B cell (primary cell): ENCODE results near the gene CAMK2D. TPM values are rescaled to one million over a fixed set of nuclear protein-coding genes. Genes with fewer than 3 reads are reported as not detected.

Experiments
- ATAC-seq: fragments of 200-7000 bp; cut with Tn5 transposase; one replicate; pipeline ENCODE4 v1.10.0; 2021; ENCODE audit warnings: low read depth, mild to moderate bottlenecking, moderate number of reproducible peaks, moderate library complexity
- CTCF ChIA-PET: fragments of 350-600 bp; sonication (Branson Sonifier 250); formaldehyde crosslinking; loops from one replicate; lab custom pipeline; 2021; ENCODE audit warnings: antibody characterized with exemption, inconsistent platforms; lab: Charles Lee
- POLR2A ChIA-PET: fragments of 350-600 bp; sonication (Branson Sonifier 250); formaldehyde crosslinking; loops from one replicate; lab custom pipeline; 2021; ENCODE audit warnings: antibody characterized with exemption; lab: Charles Lee
- DNase-seq: peaks from one replicate; pipeline ENCODE4 v3.0.0; 2013
- H2AFZ ChIP-seq: 2 replicates; pipeline ENCODE4 v1.6.1; 2012; ENCODE audit warnings: mild to moderate bottlenecking, low read depth, low read length; ENCODE audit not compliant: insufficient read depth, poor library complexity, severe bottlenecking
- H3K27ac ChIP-seq, 2 donors: 1 replicate in 1 of 2; 2 replicates in 1 of 2; pipeline ENCODE4 v1.5.1; 2012 to 2013; ENCODE audit warnings: low read length in 2 of 2, mild to moderate bottlenecking in 2 of 2, moderate library complexity in 1 of 2
- H3K27me3 ChIP-seq, 4 experiments: fragments of 200-600 bp in 1 of 4; sonication (generic) in 1 of 4; replicated peaks in 1 of 4; 1 replicate in 2 of 4; 2 replicates in 2 of 4; pipeline versions ENCODE4 v1.6.1 to v1.7.0; 2013 to 2016; ENCODE audit warnings: low read length in 3 of 4, mild to moderate bottlenecking in 2 of 4, mixed read lengths in 1 of 4, moderate library complexity in 1 of 4; ENCODE audit not compliant: insufficient read depth in 4 of 4, control insufficient read depth in 3 of 4; ENCODE audit errors: control extremely low read depth in 1 of 4
- H3K36me3 ChIP-seq, 2 experiments: replicated peaks in 1 of 2; 1 replicate in 1 of 2; 2 replicates in 1 of 2; pipeline versions ENCODE4 v1.6.1 to v1.7.1; 2013; ENCODE audit warnings: low read length in 1 of 2; ENCODE audit not compliant: insufficient read depth in 2 of 2, control insufficient read depth in 1 of 2; ENCODE audit errors: control extremely low read depth in 1 of 2, extremely low read depth in 1 of 2
- H3K4me1 ChIP-seq, 2 donors: fragments of 200-600 bp in 1 of 2; sonication (generic) in 1 of 2; 1 replicate in 1 of 2; 2 replicates in 1 of 2; pipeline versions ENCODE4 v1.5.1 to v1.6.1; 2013 to 2017; ENCODE audit warnings: low read length in 2 of 2; ENCODE audit not compliant: control insufficient read depth in 2 of 2, insufficient read depth in 2 of 2
- H3K4me2 ChIP-seq: replicated peaks from 2 replicates; pipeline ENCODE3; 2012; ENCODE audit warnings: mild to moderate bottlenecking, low read depth, low read length; ENCODE audit not compliant: poor library complexity, severe bottlenecking
- H3K4me3 ChIP-seq, 5 experiments: fragments of 200-600 bp in 1 of 5; sonication (generic) in 1 of 5; 1 replicate in 3 of 5; 2 replicates in 2 of 5; pipeline versions ENCODE4 v1.5.1 to v1.7.0; 2011 to 2016; ENCODE audit warnings: low read length in 4 of 5, mild to moderate bottlenecking in 4 of 5, low read depth in 2 of 5, control low read depth in 1 of 5, moderate library complexity in 1 of 5; ENCODE audit not compliant: insufficient read depth in 1 of 5; ENCODE audit errors: control extremely low read depth in 1 of 5, extremely low read depth in 1 of 5
- H3K79me2 ChIP-seq: fragments of 200-600 bp; sonication (generic); one replicate; pipeline ENCODE4 v1.6.0; 2016; ENCODE audit warnings: low read length; ENCODE audit not compliant: control insufficient read depth, insufficient read depth
- H3K9ac ChIP-seq: fragments of 200-600 bp; sonication (generic); 2 replicates; pipeline ENCODE4 v1.6.1; 2017; ENCODE audit warnings: mild to moderate bottlenecking, low read length, moderate library complexity
- H3K9me3 ChIP-seq, 3 donors: one replicate each; pipeline versions ENCODE4 v1.6.1 to v1.7.1; 2013; ENCODE audit warnings: low read length in 2 of 3; ENCODE audit not compliant: control insufficient read depth in 2 of 3, insufficient read depth in 1 of 3; ENCODE audit errors: control extremely low read depth in 1 of 3
- H4K20me1 ChIP-seq: 2 replicates; pipeline ENCODE4 v1.6.0; 2012; ENCODE audit warnings: mild to moderate bottlenecking, low read length; ENCODE audit not compliant: insufficient read depth, control insufficient read depth, poor library complexity, severe bottlenecking
- H3K27ac Mint-ChIP-seq: one replicate; pipeline ENCODE4 v1.8.0; 2021; ENCODE audit warnings: mixed read lengths
- H3K27me3 Mint-ChIP-seq: one replicate; pipeline ENCODE4 v1.8.0; 2021; ENCODE audit warnings: mixed read lengths
- H3K4me1 Mint-ChIP-seq: one replicate; pipeline ENCODE4 v1.8.0; 2021; ENCODE audit warnings: mixed read lengths
- H3K4me3 Mint-ChIP-seq: one replicate; pipeline ENCODE4 v1.8.0; 2021; ENCODE audit warnings: mixed read lengths
- H3K9me3 Mint-ChIP-seq: one replicate; pipeline ENCODE4 v1.8.0; 2022; ENCODE audit warnings: mixed read lengths; ENCODE audit not compliant: insufficient read depth
- CTCF ChIP-seq: fragments of 200-600 bp; IDR thresholded peaks from one replicate; pipeline ENCODE4 v1.8.0; 2022; ENCODE audit warnings: antibody characterized with exemption, mild to moderate bottlenecking
- EZH2 ChIP-seq: IDR thresholded peaks from 2 replicates; pipeline ENCODE4 v1.6.1; 2012; ENCODE audit warnings: borderline replicate concordance, low read depth, mild to moderate bottlenecking, moderate library complexity, low read length; ENCODE audit not compliant: insufficient read depth, poor library complexity, severe bottlenecking
- WGBS: methylation state at CpG from one replicate; pipeline ENCODE4 v1.1.5; 2013; ENCODE audit warnings: missing lambda C conversion rate; ENCODE audit not compliant: insufficient coverage; 5-methylcytosine and 5-hydroxymethylcytosine counted together
- intact Hi-C: fragments of 100-400 bp; cut with micrococcal nuclease; formaldehyde crosslinking; loops from one replicate; pipeline ENCODE4 v1.10.0; 2022
- polyA plus RNA-seq: library from polyadenylated mRNA; depleted of rRNA; stranded (reverse); fragments of >200 nt; gene quantifications from 2 replicates; pipeline ENCODE4 v1.2.3, GENCODE V29; 2012
- total RNA-seq, 2 donors: library from RNA; stranded (reverse); fragments of 120-200 nt in 1 of 2; gene quantifications; 1 replicate in 1 of 2; 2 replicates in 1 of 2; pipeline versions ENCODE4 v1.2.3 to v1.2.4, GENCODE V29; 2013 to 2022

The CAMK2D gene
- total and polyA plus RNA-seq, 2 donors (not counting 1 experiment from before 2014, with no cell fraction given) = 26.3 to 57.0 TPM

- peaks cover 5% of the 10 kb centered on the region for H3K27me3 Mint-ChIP-seq
- H3K4me3 Mint-ChIP-seq = no peak overlapping the region
- no peaks in the 10 kb centered on the region for H3K4me1 Mint-ChIP-seq
- Histone ChIP-seq H3K4me1 (peaks cover 0 to 9% of the 10 kb centered on the region in 2 donors), H3K9me3 (no peaks in the 10 kb centered on the region), H3K27me3 (no peaks in the 10 kb centered on the region), H3K9ac (no peak overlapping the region), H3K27ac (no peak overlapping the region), H3K79me2 (no peaks in the 10 kb centered on the region), H2AFZ (no peak overlapping the region), H3K36me3 (no peaks in the 10 kb centered on the region), H3K4me3 (no peak overlapping the region), H4K20me1 (no peaks in the 10 kb centered on the region), H3K4me2 (no peak overlapping the region)
- intact Hi-C loops = no loop called here
- ChIA-PET POLR2A (no interaction called here), CTCF (interaction anchor here (0.9 to 1.2 kb wide), 2 partner anchors 12 to 238 kb away, joined by 3 read pairs; no protein-coding TSS in a partner anchor)
- no peak for DNase-seq
- no CpG with 5 or more reads among the region's 2 CpGs for WGBS
- no peak for ATAC-seq
- no peak overlapping the region for H3K27ac Mint-ChIP-seq
- no peaks in the 10 kb centered on the region for H3K9me3 Mint-ChIP-seq
- TF ChIP-seq CTCF (no peak), EZH2 (no peak)
These were observed 24.2 kb upstream of the CAMK2D start for GRCh38 chr4:113785781-113786180.

GRCh38 chr4:113784497-113785250, 23.1 kb upstream of the CAMK2D start:
- H4K20me1 ChIP-seq = no peaks in the 10 kb centered on the region
- H3K4me3 ChIP-seq = no peak overlapping the region
- Mint-ChIP-seq H3K9me3 (no peaks in the 10 kb centered on the region), H3K4me3 (no peak overlapping the region), H3K27ac (no peak overlapping the region), H3K4me1 (no peaks in the 10 kb centered on the region), H3K27me3 (peaks cover 5% of the 10 kb centered on the region)
- H3K27me3 ChIP-seq = no peaks in the 10 kb centered on the region
- no peaks in the 10 kb centered on the region for H3K36me3 ChIP-seq
- intact Hi-C loops = loop anchor here (5.0 kb wide), 1 partner anchor 123 kb away; no protein-coding TSS in a partner anchor
- H2AFZ ChIP-seq = no peak overlapping the region
- DNase-seq = no peak
- ChIA-PET POLR2A (no interaction called here), CTCF (interaction anchor here (1.2 to 1.3 kb wide), 2 partner anchors 11 to 390 kb away, joined by 3 to 4 read pairs; no protein-coding TSS in a partner anchor)
- no peak overlapping the region for H3K4me2 ChIP-seq
- TF ChIP-seq CTCF = no peak
- no peak for TF ChIP-seq EZH2
- H3K27ac ChIP-seq = no peak overlapping the region
- 100% methylated on average over 1 of the region's 2 CpGs for WGBS
- no peak overlapping the region for H3K9ac ChIP-seq
- ATAC-seq = no peak
- peaks cover 0 to 9% of the 10 kb centered on the region in 2 donors for H3K4me1 ChIP-seq
- H3K79me2 ChIP-seq = no peaks in the 10 kb centered on the region
- no peaks in the 10 kb centered on the region for H3K9me3 ChIP-seq
